HG03432 (cell line): ENCODE data around the gene DAND5.

ENCODE experiments used
- ATAC-seq: cut with Tn5 transposase; IDR thresholded peaks from one replicate; pipeline ENCODE4 v1.9.1; 2021; ENCODE audit warnings: mild to moderate bottlenecking, moderate library complexity; ENCODE audit not compliant: unreplicated experiment

DAND5 gene

GRCh38 chr19:12969292-12969988, at the start of gene DAND5:
Gene DAND5, plus strand, starts transcription at chr19:12969576. Its CDS starts 85 bp downstream, at chr19:12969661.
- no peak for ATAC-seq

- no peak for ATAC-seq
Measured at GRCh38 chr19:12921047-12921446, 48.3 kb upstream of the DAND5 start.

DNA sequence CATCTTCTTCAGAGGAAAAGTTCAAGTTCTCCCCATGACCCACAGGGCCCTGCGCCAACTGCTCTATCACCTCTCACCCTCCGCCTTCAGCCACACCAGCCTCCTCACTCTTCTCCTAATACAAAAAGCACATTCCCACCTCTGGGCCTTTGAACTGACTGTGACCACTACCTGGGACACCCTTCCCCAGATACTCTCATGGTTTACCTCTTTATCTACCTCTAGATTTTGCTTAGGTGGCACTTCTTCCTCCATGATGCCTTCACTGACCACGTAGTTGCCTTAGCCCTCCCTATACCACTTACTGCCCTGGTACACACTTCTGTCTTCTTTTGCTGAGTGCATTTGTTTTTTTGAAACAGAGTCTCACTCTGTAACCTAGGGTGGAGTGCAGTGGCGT, 46.4 kb upstream of the DAND5 start:
- no peak for ATAC-seq

- no peak for ATAC-seq
Measured at GRCh38 chr19:12924621-12925310, 44.6 kb upstream of the DAND5 start.

GRCh38 chr19:12930002-12930645, 39.3 kb upstream of the DAND5 start:
- ATAC-seq = no peak

- ATAC-seq = no peak
Measured at GRCh38 chr19:12932392-12933286, 36.7 kb upstream of the DAND5 start.

DNA sequence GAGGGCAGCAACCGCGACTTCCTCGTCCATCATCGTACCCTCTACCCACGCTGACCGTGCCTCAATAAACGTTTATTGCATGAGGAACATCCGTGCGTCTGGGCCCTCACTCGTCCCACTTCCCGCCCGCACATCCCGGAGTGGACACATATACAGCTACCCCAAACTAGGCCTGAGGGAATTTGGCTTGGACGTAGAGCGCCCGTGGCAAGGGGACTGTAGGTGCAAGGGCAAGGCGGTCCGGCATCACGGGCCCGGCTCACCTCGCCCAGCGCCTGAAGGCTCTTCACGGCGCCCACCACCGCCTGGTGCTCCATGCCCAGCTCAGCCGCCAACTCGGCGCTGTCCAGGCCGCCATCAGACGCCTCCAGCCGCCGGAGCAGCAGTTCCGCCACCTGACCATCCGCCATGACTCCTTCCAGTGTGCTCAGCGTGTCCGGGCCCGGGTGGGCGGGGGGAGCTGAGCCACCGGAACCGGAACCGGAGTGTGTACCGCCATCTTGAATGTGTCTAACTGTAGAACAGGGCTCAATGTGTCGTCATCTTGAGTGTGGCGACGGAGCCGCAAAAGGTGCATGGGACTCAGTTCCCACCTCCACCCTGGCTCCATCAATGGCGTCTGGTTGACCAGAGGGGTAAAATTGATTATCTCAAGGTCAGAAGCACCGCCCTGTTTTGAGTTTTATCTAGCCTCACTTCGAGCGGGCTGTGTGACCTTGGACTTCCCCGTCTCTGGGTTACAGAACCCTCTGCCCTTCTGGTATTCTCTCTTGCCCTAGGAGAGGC, 35.9 kb upstream of the DAND5 start, which contains the start of gene FARSA:
FARSA (minus strand) TSS at position 425 of the 786 bp plus-strand sequence; CDS start at position 410, 15 bp downstream.
- ATAC-seq = peak; percentile 46

- no peak for ATAC-seq
Measured at GRCh38 chr19:12935071-12935470, 34.3 kb upstream of the DAND5 start.

GRCh38 chr19:12936582-12936981, 32.8 kb upstream of the DAND5 start:
- ATAC-seq = no peak

- no peak for ATAC-seq
Measured at GRCh38 chr19:12937093-12937926, 32.1 kb upstream of the DAND5 start.

DNA sequence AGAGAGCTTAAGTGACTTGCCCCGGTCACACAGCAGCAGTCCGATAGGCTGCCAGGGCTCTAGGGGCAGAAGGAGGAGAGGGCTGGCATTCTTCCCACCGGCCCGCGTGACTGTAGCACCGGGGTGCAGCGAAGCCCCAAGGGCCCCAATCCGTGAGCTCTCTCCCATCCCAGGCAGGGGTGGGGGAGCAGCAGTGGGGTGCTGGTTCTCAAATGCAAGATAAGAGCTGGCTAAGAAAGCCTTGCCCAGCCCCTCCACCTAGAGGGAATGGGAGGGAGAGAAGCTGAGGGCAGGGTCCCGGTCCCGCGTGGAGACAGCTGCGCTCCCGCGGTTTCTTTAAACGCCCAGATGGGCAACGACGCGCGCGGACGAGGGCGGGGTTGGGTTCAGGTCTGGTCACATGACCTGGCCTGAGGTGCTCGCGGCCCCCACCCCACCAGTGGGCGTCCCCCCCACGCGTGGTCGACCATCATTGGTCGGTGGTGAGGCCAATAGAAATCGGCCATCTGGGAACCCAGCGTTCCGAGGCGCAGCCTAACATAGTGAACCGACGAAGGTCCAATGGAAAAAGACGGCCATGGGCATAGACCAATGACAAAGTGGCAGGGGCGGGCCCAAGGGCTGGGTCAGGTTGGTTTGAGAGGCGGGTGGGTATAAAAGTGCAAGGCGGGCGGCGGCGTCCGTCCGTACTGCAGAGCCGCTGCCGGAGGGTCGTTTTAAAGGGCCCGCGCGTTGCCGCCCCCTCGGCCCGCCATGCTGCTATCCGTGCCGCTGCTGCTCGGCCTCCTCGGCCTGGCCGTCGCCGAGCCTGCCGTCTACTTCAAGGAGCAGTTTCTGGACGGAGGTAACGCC, 31.2 kb upstream of the DAND5 start, which contains the start of gene CALR:
CALR (plus strand) TSS at position 683 of the 852 bp plus-strand sequence; CDS start at position 754, 71 bp downstream.
- ATAC-seq = peak; percentile 80

GRCh38 chr19:12938779-12939601, 30.4 kb upstream of the DAND5 start:
- ATAC-seq = no peak

GRCh38 chr19:12939975-12940423, 29.4 kb upstream of the DAND5 start:
- ATAC-seq = no peak

- no peak for ATAC-seq
Measured at GRCh38 chr19:12940897-12941296, 28.5 kb upstream of the DAND5 start.

GRCh38 chr19:12943437-12944044, 25.8 kb upstream of the DAND5 start:
- ATAC-seq = no peak

- no peak for ATAC-seq
Measured at GRCh38 chr19:12944104-12944674, 25.2 kb upstream of the DAND5 start.
